GM12874 (cell line): ENCODE results near the gene BAZ2A.

Experiments used
- CTCF ChIP-seq: IDR thresholded peaks from 2 replicates; pipeline ENCODE4 v1.5.1; 2011; ENCODE audit warnings: low read depth, mild to moderate bottlenecking, control low read depth, low read length, moderate library complexity; ENCODE audit not compliant: insufficient read depth

Gene BAZ2A

GRCh38 chr12:56630180-56630632, at the start of gene BAZ2A:
TSS of gene BAZ2A (minus strand) at chr12:56630326. CDS start at chr12:56617530, 12,796 bp downstream.
- TF ChIP-seq CTCF: no peak

GRCh38 chr12:56678852-56679251, 48.7 kb upstream of the BAZ2A start:
- no peak for TF ChIP-seq CTCF

GRCh38 chr12:56677680-56678079, 47.6 kb upstream of the BAZ2A start:
- TF ChIP-seq CTCF: no peak

GRCh38 chr12:56676851-56677580, 46.9 kb upstream of the BAZ2A start:
- TF ChIP-seq CTCF: no peak

GRCh38 chr12:56671608-56672007, 41.5 kb upstream of the BAZ2A start:
- no peak for TF ChIP-seq CTCF

- no peak for TF ChIP-seq CTCF
Measured at GRCh38 chr12:56670836-56671235, 40.7 kb upstream of the BAZ2A start.

- no peak for TF ChIP-seq CTCF
Measured at GRCh38 chr12:56668197-56668457, 38.0 kb upstream of the BAZ2A start.
